ENCODE measurements around the gene CSH1.

DNA sequence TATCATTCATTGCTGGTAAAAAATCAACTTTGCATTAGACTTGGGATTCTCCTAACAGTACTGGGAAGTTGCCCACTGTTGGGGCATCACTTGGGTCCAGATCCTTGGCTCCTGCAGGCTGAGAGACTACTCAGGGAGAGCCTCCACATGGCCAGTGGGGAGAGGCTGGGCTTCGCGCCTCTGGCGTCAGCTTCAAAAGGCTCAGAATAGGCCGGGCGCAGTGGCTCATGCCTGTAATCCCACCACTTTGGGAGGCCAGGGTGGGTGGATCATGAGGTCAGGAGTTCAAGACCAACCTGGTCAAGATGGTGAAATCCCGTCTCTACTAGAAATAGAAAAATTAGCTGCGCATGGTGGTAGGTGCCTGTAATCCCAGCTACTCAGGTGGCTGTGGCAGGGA lies 18.1 kb upstream of the CSH1 start:
- TF ChIP-seq, protein P1, sequence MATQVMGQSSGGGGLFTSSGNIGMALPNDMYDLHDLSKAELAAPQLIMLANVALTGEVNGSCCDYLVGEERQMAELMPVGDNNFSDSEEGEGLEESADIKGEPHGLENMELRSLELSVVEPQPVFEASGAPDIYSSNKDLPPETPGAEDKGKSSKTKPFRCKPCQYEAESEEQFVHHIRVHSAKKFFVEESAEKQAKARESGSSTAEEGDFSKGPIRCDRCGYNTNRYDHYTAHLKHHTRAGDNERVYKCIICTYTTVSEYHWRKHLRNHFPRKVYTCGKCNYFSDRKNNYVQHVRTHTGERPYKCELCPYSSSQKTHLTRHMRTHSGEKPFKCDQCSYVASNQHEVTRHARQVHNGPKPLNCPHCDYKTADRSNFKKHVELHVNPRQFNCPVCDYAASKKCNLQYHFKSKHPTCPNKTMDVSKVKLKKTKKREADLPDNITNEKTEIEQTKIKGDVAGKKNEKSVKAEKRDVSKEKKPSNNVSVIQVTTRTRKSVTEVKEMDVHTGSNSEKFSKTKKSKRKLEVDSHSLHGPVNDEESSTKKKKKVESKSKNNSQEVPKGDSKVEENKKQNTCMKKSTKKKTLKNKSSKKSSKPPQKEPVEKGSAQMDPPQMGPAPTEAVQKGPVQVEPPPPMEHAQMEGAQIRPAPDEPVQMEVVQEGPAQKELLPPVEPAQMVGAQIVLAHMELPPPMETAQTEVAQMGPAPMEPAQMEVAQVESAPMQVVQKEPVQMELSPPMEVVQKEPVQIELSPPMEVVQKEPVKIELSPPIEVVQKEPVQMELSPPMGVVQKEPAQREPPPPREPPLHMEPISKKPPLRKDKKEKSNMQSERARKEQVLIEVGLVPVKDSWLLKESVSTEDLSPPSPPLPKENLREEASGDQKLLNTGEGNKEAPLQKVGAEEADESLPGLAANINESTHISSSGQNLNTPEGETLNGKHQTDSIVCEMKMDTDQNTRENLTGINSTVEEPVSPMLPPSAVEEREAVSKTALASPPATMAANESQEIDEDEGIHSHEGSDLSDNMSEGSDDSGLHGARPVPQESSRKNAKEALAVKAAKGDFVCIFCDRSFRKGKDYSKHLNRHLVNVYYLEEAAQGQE (IDR thresholded peaks at IDR 0.05): no peak
- TF ChIP-seq, protein P2, sequence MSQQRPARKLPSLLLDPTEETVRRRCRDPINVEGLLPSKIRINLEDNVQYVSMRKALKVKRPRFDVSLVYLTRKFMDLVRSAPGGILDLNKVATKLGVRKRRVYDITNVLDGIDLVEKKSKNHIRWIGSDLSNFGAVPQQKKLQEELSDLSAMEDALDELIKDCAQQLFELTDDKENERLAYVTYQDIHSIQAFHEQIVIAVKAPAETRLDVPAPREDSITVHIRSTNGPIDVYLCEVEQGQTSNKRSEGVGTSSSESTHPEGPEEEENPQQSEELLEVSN (IDR thresholded peaks at IDR 0.05; ENCODE audit: borderline replicate concordance, low read depth): no peak
- TF ChIP-seq, protein P3, sequence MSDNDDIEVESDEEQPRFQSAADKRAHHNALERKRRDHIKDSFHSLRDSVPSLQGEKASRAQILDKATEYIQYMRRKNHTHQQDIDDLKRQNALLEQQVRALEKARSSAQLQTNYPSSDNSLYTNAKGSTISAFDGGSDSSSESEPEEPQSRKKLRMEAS (IDR thresholded peaks at IDR 0.05): no peak
- TF ChIP-seq, protein P4, sequence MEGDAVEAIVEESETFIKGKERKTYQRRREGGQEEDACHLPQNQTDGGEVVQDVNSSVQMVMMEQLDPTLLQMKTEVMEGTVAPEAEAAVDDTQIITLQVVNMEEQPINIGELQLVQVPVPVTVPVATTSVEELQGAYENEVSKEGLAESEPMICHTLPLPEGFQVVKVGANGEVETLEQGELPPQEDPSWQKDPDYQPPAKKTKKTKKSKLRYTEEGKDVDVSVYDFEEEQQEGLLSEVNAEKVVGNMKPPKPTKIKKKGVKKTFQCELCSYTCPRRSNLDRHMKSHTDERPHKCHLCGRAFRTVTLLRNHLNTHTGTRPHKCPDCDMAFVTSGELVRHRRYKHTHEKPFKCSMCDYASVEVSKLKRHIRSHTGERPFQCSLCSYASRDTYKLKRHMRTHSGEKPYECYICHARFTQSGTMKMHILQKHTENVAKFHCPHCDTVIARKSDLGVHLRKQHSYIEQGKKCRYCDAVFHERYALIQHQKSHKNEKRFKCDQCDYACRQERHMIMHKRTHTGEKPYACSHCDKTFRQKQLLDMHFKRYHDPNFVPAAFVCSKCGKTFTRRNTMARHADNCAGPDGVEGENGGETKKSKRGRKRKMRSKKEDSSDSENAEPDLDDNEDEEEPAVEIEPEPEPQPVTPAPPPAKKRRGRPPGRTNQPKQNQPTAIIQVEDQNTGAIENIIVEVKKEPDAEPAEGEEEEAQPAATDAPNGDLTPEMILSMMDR (IDR thresholded peaks at IDR 0.05): no peak
- TF ChIP-seq POLR2A (IDR thresholded peaks at IDR 0.05; ENCODE audit: low read length): no peak
- no peak for TF ChIP-seq TP53 (CRISPR knock-in tag; IDR thresholded peaks at IDR 0.05)

All from A549 (cell line).